Heart left ventricle (tissue), 13 donors: ENCODE data around the gene COX7B.
"Not testable (repeated sequence)": the region's sequence is repeated elsewhere in the genome, so short reads cannot be mapped to it uniquely, and the experiment has no call there.

ENCODE experiments used
- CTCF ChIP-seq, 12 donors: fragments of 200-600 bp; sonication (generic) in 4 of 12; IDR thresholded peaks; one replicate each; pipeline versions ENCODE4 v1.5.0 to v1.8.0; 2018 to 2022; ENCODE audit warnings: antibody characterized with exemption in 12 of 12, mild to moderate bottlenecking in 5 of 12
- POLR2A ChIP-seq, 2 donors: fragments of 450-650 bp; IDR thresholded peaks; one replicate each; pipeline ENCODE4 v1.6.1; 2017; ENCODE audit warnings: antibody characterized with exemption in 2 of 2, mild to moderate bottlenecking in 2 of 2, moderate library complexity in 2 of 2
- donor health status: ischemic (EF 13 %, LVEDD 7.1; RV severe dilation, severe dysfunction).
- donor health status: DM: no; HTN: yes; CAD: no.
- donor health status: DM: no; HTN: no; CAD: no.
- donor health status: ischemic (EF 25% LVEDD 6.9; RV normal size, moderate dysfunction).
- donor health status: ischemic (EF 25% LVEDD 5.7; RV mildly dilated, moderate dysfunction).
- donor health status: ischemic (EF 35%, LVEDD 5.7; RV mildly dilated, moderate dysfunction).
- donor health status: nonischemic (EF 11% LVEDD 7.7; RV severe dilation, severe dysfunction).
- donor health status: DM: yes; HTN: yes; CAD: no.
- donor health status: PGD.
- donor health status: ischemic (EF 29% LVEDD 5.4; RV normal size, mild dysfunction).
- donor health status: nonischemic (EF 23%, LVEDD 6.1; RV moderate dilation, normal function).

- not testable (repeated sequence) for TF ChIP-seq CTCF, POLR2A (IDR thresholded peaks at IDR 0.05)
These were observed 45.8 kb downstream of the COX7B start for GRCh38 chrX:77945031-77945430.
